ENCODE measurements around the gene NHLH1.
A peak's percentile ranks its signal among the peaks of the same experiment; 100 is the strongest.

The NHLH1 gene
- total RNA-seq = 0 to 0.31 reads per million in 2 donors

GRCh38 chr1:160366731-160367515, at the start of gene NHLH1:
NHLH1 (plus strand) TSS chr1:160367071; CDS start chr1:160370732, 3,661 bp downstream.
- no peak for DNase-seq

- no peak for DNase-seq
These were observed 44.0 kb upstream of the NHLH1 start for GRCh38 chr1:160322831-160323230.

GRCh38 chr1:160325252-160325651, 41.6 kb upstream of the NHLH1 start:
- no peak for DNase-seq

- DNase-seq = no peak
These were observed 40.5 kb upstream of the NHLH1 start for GRCh38 chr1:160326418-160326817.

GRCh38 chr1:160328184-160328583, 38.7 kb upstream of the NHLH1 start:
- DNase-seq = no peak

- no peak for DNase-seq
These were observed 36.8 kb upstream of the NHLH1 start for GRCh38 chr1:160330119-160330518.

- no peak for DNase-seq
These were observed 34.4 kb upstream of the NHLH1 start for GRCh38 chr1:160332516-160332915.

- DNase-seq = no peak
These were observed 28.3 kb upstream of the NHLH1 start for GRCh38 chr1:160338580-160338979.

- no peak for DNase-seq
These were observed 26.7 kb upstream of the NHLH1 start for GRCh38 chr1:160340146-160340545.

- no peak for DNase-seq
These were observed 26.0 kb upstream of the NHLH1 start for GRCh38 chr1:160340866-160341265.

GRCh38 chr1:160342526-160342925, 24.3 kb upstream of the NHLH1 start:
- peak in 1 of 5 experiments; percentile 48 for DNase-seq

GRCh38 chr1:160342953-160343869, 23.7 kb upstream of the NHLH1 start, which contains the start of the genes COPA and NCSTN:
COPA (minus strand) TSS chr1:160343250; CDS start chr1:160343170, 80 bp downstream.
NCSTN (plus strand) TSS chr1:160343383; CDS start chr1:160343397, 14 bp downstream.
- DNase-seq = peak; percentile 65 to 95 (median 84)

GRCh38 chr1:160344241-160344640, 22.6 kb upstream of the NHLH1 start:
- DNase-seq = no peak

GRCh38 chr1:160344936-160345335, 21.9 kb upstream of the NHLH1 start:
- DNase-seq = no peak

GRCh38 chr1:160346463-160346862, 20.4 kb upstream of the NHLH1 start:
- no peak for DNase-seq

GRCh38 chr1:160346958-160347357, 19.9 kb upstream of the NHLH1 start:
- no peak for DNase-seq

GRCh38 chr1:160351629-160352028, 15.2 kb upstream of the NHLH1 start:
- no peak for DNase-seq

GRCh38 chr1:160352555-160352954, 14.3 kb upstream of the NHLH1 start:
- no peak for DNase-seq

GRCh38 chr1:160353223-160353622, 13.6 kb upstream of the NHLH1 start:
- no peak for DNase-seq

- DNase-seq = peak in 1 of 5 experiments; percentile 40
These were observed 12.4 kb upstream of the NHLH1 start for GRCh38 chr1:160354388-160354985.

GRCh38 chr1:160357286-160358002, 9.4 kb upstream of the NHLH1 start:
- DNase-seq = no peak

- DNase-seq = no peak
These were observed 8.8 kb upstream of the NHLH1 start for GRCh38 chr1:160358073-160358472.
